Muscle of leg (tissue), 11 donors: Measurements from ENCODE around the gene PHKA1. TPM values are rescaled to one million over a fixed set of nuclear protein-coding genes. Genes with fewer than 3 reads are reported as not detected.
"Not testable (repeated sequence)": the region's sequence is repeated elsewhere in the genome, so short reads cannot be mapped to it uniquely, and the experiment has no call there.

Source experiments
- DNase-seq: peaks from one replicate; pipeline ENCODE4 v3.0.0; 2013
- H3K27ac ChIP-seq: one replicate; pipeline ENCODE4 v1.5.1; 2013; ENCODE audit warnings: mild to moderate bottlenecking, low read length, control low read depth
- H3K27me3 ChIP-seq: one replicate; pipeline ENCODE4 v1.6.1; 2013; ENCODE audit warnings: low read length; ENCODE audit not compliant: control insufficient read depth, insufficient read depth
- H3K36me3 ChIP-seq: one replicate; pipeline ENCODE4 v1.6.1; 2013; ENCODE audit warnings: low read length; ENCODE audit not compliant: control insufficient read depth, insufficient read depth
- H3K4me1 ChIP-seq: one replicate; pipeline ENCODE4 v1.6.1; 2013; ENCODE audit warnings: low read length; ENCODE audit not compliant: control insufficient read depth, insufficient read depth
- H3K4me3 ChIP-seq: one replicate; pipeline ENCODE4 v1.5.1; 2013; ENCODE audit warnings: low read length, control low read depth
- H3K9me3 ChIP-seq: replicated peaks from 2 replicates; pipeline ENCODE4 v1.6.1; 2013; ENCODE audit warnings: low read depth, low read length; ENCODE audit not compliant: control insufficient read depth
- WGBS: methylation state at CpG from one replicate; pipeline ENCODE4 v1.1.5; 2013; ENCODE audit warnings: missing lambda C conversion rate; ENCODE audit not compliant: insufficient coverage; 5-methylcytosine and 5-hydroxymethylcytosine counted together
- polyA plus RNA-seq, 8 donors: library from polyadenylated mRNA; unstranded; fragments of 120-200 nt; gene quantifications; one replicate each; pipeline versions ENCODE4 v1.2.1 to v1.2.3, GENCODE V29; 2013; ENCODE audit warnings: inconsistent platforms in 1 of 8, low replicate concordance in 1 of 8; ENCODE audit not compliant: insufficient read length in 8 of 8, insufficient read depth in 1 of 8
- total RNA-seq: library from RNA; stranded (reverse); fragments of 120-200 nt; gene quantifications from one replicate; pipeline ENCODE4 v1.2.4, GENCODE V29; 2013

PHKA1 gene
- total and polyA plus RNA-seq, 9 donors = 2.0 to 3.8 (median 2.9) TPM

- Histone ChIP-seq H3K4me1 (no peaks in the 10 kb centered on the region), H3K4me3 (no peak overlapping the region), H3K36me3 (no peaks in the 10 kb centered on the region), H3K27me3 (peaks cover 9% of the 10 kb centered on the region), H3K9me3 (no peaks in the 10 kb centered on the region), H3K27ac (peak overlapping the region; percentile 67)
- DNase-seq = peak; percentile 80
- no CpG with 5 or more reads among the region's 3 CpGs for WGBS
Observed at GRCh38 chrX:72634331-72634730, 79.8 kb downstream of the PHKA1 start.

DNA sequence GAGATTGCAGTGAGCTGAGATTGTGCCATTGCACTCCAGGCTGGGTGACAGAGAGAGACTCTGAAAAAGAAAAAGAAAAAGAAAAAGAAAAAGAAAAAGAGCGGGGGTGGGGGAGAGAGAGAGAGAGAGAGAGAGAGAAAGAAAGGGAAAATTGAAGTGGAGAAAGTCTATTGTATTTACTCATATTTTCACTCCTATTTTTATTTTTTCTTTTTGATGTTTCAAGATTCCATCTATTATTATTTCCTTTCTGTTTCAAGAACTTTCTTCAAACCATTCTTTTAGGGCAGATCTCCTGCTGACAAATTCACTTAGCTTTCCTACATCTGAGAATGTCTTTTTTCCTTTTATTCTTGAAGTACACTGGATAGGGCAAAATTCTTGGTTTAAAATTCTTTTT, 83.9 kb downstream of the PHKA1 start:
- H3K27me3 ChIP-seq = peaks cover 11% of the 10 kb centered on the region
- H3K4me1 ChIP-seq = no peaks in the 10 kb centered on the region
- no peaks in the 10 kb centered on the region for H3K9me3 ChIP-seq
- H3K27ac ChIP-seq = no peak overlapping the region
- H3K36me3 ChIP-seq = no peaks in the 10 kb centered on the region
- no CpG with 5 or more reads among the region's 1 CpG for WGBS
- no peak for DNase-seq
- H3K4me3 ChIP-seq = no peak overlapping the region

- Histone ChIP-seq H3K36me3 (peaks cover 4% of the 10 kb centered on the region), H3K4me1 (no peaks in the 10 kb centered on the region), H3K27ac (no peak overlapping the region), H3K4me3 (no peak overlapping the region), H3K27me3 (peaks cover 7% of the 10 kb centered on the region), H3K9me3 (no peaks in the 10 kb centered on the region)
- DNase-seq = no peak
Observed at GRCh38 chrX:72624194-72624593, 89.9 kb downstream of the PHKA1 start.

- no peaks in the 10 kb centered on the region for H3K9me3 ChIP-seq
- no peak overlapping the region for H3K4me3 ChIP-seq
- peaks cover 7% of the 10 kb centered on the region for H3K27me3 ChIP-seq
- no peaks in the 10 kb centered on the region for H3K4me1 ChIP-seq
- H3K27ac ChIP-seq = no peak overlapping the region
- no peak for DNase-seq
- WGBS = no CpG with 5 or more reads among the region's 4 CpGs
- H3K36me3 ChIP-seq = peaks cover 4% of the 10 kb centered on the region
Observed at GRCh38 chrX:72621625-72622485, 92.3 kb downstream of the PHKA1 start.

GRCh38 chrX:72621163-72621562, 92.9 kb downstream of the PHKA1 start:
- H3K4me1 ChIP-seq = no peaks in the 10 kb centered on the region
- H3K27ac ChIP-seq = no peak overlapping the region
- no CpG with 5 or more reads among the region's 1 CpG for WGBS
- H3K4me3 ChIP-seq = no peak overlapping the region
- peaks cover 4% of the 10 kb centered on the region for H3K36me3 ChIP-seq
- peaks cover 7% of the 10 kb centered on the region for H3K27me3 ChIP-seq
- DNase-seq = no peak
- H3K9me3 ChIP-seq = no peaks in the 10 kb centered on the region

DNA sequence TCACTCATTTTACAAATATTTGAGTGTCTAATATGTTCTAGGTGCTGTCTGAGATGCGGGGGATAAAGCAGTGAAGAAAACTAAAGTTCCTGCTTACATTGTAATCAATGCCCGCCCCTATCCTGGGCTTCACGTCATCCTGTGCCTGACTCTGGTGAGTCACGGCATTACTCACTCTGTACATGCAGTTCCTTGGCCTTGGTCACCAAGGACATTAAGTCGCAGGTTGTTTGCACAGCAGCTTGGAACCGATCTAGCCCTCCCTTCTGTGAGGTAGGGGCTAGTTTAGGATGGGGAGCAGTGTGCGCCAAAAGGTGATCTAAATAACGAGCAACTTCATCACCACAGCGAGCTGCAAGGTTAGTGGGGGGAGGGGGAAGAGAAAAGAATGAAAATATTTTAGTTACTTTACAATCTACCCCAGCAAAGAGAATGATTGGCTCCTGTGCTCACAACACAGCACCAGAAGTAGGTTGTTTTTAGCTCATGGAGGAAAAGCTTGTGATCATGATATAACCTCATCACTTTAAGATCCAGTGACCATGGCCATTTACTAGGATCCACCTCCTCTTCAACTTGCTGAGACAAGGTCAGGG, 93.5 kb downstream of the PHKA1 start:
- 60% methylated on average over 5 of the region's 9 CpGs for WGBS
- Histone ChIP-seq H3K4me1 (no peaks in the 10 kb centered on the region), H3K27me3 (peaks cover 7% of the 10 kb centered on the region), H3K9me3 (no peaks in the 10 kb centered on the region), H3K4me3 (no peak overlapping the region), H3K36me3 (peaks cover 4% of the 10 kb centered on the region), H3K27ac (no peak overlapping the region)
- no peak for DNase-seq

- WGBS = no CpG with 5 or more reads among the region's 2 CpGs
- Histone ChIP-seq H3K27ac (no peak overlapping the region), H3K4me3 (no peak overlapping the region), H3K4me1 (no peaks in the 10 kb centered on the region), H3K27me3 (peaks cover 8% of the 10 kb centered on the region), H3K36me3 (no peaks in the 10 kb centered on the region), H3K9me3 (no peaks in the 10 kb centered on the region)
- DNase-seq = peak; percentile 9
Observed at GRCh38 chrX:72609313-72609712, 104.8 kb downstream of the PHKA1 start.

DNA sequence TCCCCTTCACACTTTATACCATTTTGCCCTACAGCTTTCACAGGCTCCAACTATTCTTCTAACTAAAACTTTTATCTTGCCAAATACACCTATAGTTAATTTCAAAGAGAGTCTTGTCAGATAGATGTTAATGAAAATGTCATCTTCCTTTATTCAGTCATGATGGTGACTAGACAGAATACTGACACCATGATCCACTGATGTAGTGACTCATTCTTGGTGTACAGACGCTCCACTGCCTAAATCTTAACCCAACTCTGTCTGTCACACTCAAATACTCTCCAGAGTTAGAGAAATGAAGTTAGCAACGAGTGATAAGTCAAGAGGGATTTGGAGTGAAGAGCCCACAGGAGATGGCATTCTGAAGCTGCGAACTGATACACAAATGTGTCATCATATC, 109.4 kb downstream of the PHKA1 start:
- Histone ChIP-seq H3K27ac (no peak overlapping the region), H3K36me3 (no peaks in the 10 kb centered on the region), H3K4me1 (no peaks in the 10 kb centered on the region), H3K4me3 (no peak overlapping the region), H3K9me3 (no peaks in the 10 kb centered on the region), H3K27me3 (peaks cover 8% of the 10 kb centered on the region)
- WGBS = 46% methylated on average over 2 of the region's 3 CpGs
- no peak for DNase-seq

- no peaks in the 10 kb centered on the region for H3K9me3 ChIP-seq
- no peak overlapping the region for H3K4me3 ChIP-seq
- peaks cover 8% of the 10 kb centered on the region for H3K27me3 ChIP-seq
- no CpG with 5 or more reads among the region's 2 CpGs for WGBS
- H3K4me1 ChIP-seq = no peaks in the 10 kb centered on the region
- DNase-seq = no peak
- H3K27ac ChIP-seq = no peak overlapping the region
- no peaks in the 10 kb centered on the region for H3K36me3 ChIP-seq
Observed at GRCh38 chrX:72604112-72604511, 110.0 kb downstream of the PHKA1 start.

GRCh38 chrX:72591038-72591437, 123.1 kb downstream of the PHKA1 start:
- not testable (repeated sequence) for H3K9me3 ChIP-seq, H3K4me3 ChIP-seq, H3K36me3 ChIP-seq, DNase-seq, H3K27me3 ChIP-seq, H3K27ac ChIP-seq, H3K4me1 ChIP-seq
- 33% methylated on average over 1 of the region's 4 CpGs for WGBS
